Epithelial cell of proximal tubule (primary cell): ENCODE results near the gene ZYG11B. TPM values are rescaled to one million over a fixed set of nuclear protein-coding genes. Genes with fewer than 3 reads are reported as not detected.

ENCODE experiments used
- total RNA-seq: library from RNA; depleted of rRNA; stranded (reverse); fragments of >200 nt; gene quantifications from 2 replicates; pipeline ENCODE4 v1.2.3, GENCODE V29; 2015

Gene ZYG11B
- total RNA-seq, 1 donor from 2014 or later: 17.9 TPM

Other genes with a start within 250 kb of the ZYG11B start
- 17.5 and 18.7 TPM in 2 replicates for gene TUT4, start 173.4 kb upstream of the ZYG11B start, total RNA-seq
- gene GPX7, start 124.1 kb upstream of the ZYG11B start, total RNA-seq: 35.1 and 39.8 TPM in 2 replicates
- 0.17 TPM in 1 of 2 replicates, not detected in the other for gene SHISAL2A, start 93.3 kb upstream of the ZYG11B start, total RNA-seq
- 11.7 and 14.8 TPM in 2 replicates for gene COA7, start 28.1 kb upstream of the ZYG11B start, total RNA-seq
- gene ZYG11A, start 116.3 kb downstream of the ZYG11B start, total RNA-seq: 0.86 and 3.3 TPM in 2 replicates
- 23.2 and 47.7 TPM in 2 replicates for gene ECHDC2, start 195.3 kb downstream of the ZYG11B start, total RNA-seq
- gene SCP2, start 200.8 kb downstream of the ZYG11B start, total RNA-seq: 68.7 and 110 TPM in 2 replicates